ENCODE measurements around the gene HPS4. TPM values are rescaled to one million over a fixed set of nuclear protein-coding genes. Genes with fewer than 3 reads are reported as not detected.

Gene HPS4
- total RNA-seq, 1 experiment from 2014 or later: 48.1 TPM

GRCh38 chr22:26426924-26427323 lies 56.7 kb downstream of the HPS4 start (continued):
- TF ChIP-seq FOXP4 (CRISPR knock-in tag; IDR thresholded peaks at IDR 0.05): no peak

GRCh38 chr22:26418620-26419019 lies 65.0 kb downstream of the HPS4 start:
- TF ChIP-seq CTCF (IDR thresholded peaks at IDR 0.05) (no peak), TCF7 (CRISPR knock-in tag; IDR thresholded peaks at IDR 0.05; ENCODE audit: low read depth) (no peak), NFYB (CRISPR knock-in tag; conservative IDR thresholded peaks at IDR 0.05; ENCODE audit: low read depth) (no peak), SMAD4 (CRISPR knock-in tag; IDR thresholded peaks at IDR 0.05) (no peak), ZNF512 (CRISPR knock-in tag; IDR thresholded peaks at IDR 0.05; ENCODE audit: borderline replicate concordance) (no peak), ARID4B (CRISPR knock-in tag; IDR thresholded peaks at IDR 0.05; ENCODE audit: borderline replicate concordance) (no peak), MXD4 (CRISPR knock-in tag; IDR thresholded peaks at IDR 0.05; ENCODE audit: borderline replicate concordance) (no peak), NR1H2 (CRISPR knock-in tag; IDR thresholded peaks at IDR 0.05) (no peak), NR2C2 (CRISPR knock-in tag; IDR thresholded peaks at IDR 0.05) (no peak), NR3C1 (CRISPR knock-in tag; conservative IDR thresholded peaks at IDR 0.05; ENCODE audit: low read depth) (no peak), E2F5 (CRISPR knock-in tag; IDR thresholded peaks at IDR 0.05) (no peak), ZNF232 (CRISPR knock-in tag; IDR thresholded peaks at IDR 0.05) (no peak), MAX (CRISPR knock-in tag; IDR thresholded peaks at IDR 0.05) (no peak), ATF3 (CRISPR knock-in tag; conservative IDR thresholded peaks at IDR 0.05) (no peak), AFF4 (CRISPR knock-in tag; IDR thresholded peaks at IDR 0.05; ENCODE audit: borderline replicate concordance) (no peak), FOXK1 (CRISPR knock-in tag; IDR thresholded peaks at IDR 0.05) (no peak), USF2 (CRISPR knock-in tag; IDR thresholded peaks at IDR 0.05) (no peak)
- no peak for ATAC-seq
- Mint-ChIP-seq H3K4me3 (no peak overlapping the region), H3K27me3 (ENCODE audit: low read depth) (peaks cover 11% of the 10 kb centered on the region; the same call in 1 of the 2 replicates), H3K4me1 (peaks cover 24% of the 10 kb centered on the region), H3K27ac (no peak overlapping the region), H3K36me3 (no peaks in the 10 kb centered on the region), H3K9me3 (peaks cover 12% of the 10 kb centered on the region)
- POLR2A ChIA-PET: no interaction called here
- CTCF ChIA-PET: interaction anchor here (0.8 kb wide), 1 partner anchor 42 kb away, joined by 3 read pairs; no protein-coding TSS in a partner anchor
- DNase-seq (ENCODE audit: low spot score): no peak

Measured in WTC11 (cell line).